ENCODE data around the gene SEPHS1. TPM values are rescaled to one million over a fixed set of nuclear protein-coding genes. Genes with fewer than 3 reads are reported as not detected.

Gene SEPHS1
- total RNA-seq, 1 experiment from 2014 or later: 509 TPM

DNA sequence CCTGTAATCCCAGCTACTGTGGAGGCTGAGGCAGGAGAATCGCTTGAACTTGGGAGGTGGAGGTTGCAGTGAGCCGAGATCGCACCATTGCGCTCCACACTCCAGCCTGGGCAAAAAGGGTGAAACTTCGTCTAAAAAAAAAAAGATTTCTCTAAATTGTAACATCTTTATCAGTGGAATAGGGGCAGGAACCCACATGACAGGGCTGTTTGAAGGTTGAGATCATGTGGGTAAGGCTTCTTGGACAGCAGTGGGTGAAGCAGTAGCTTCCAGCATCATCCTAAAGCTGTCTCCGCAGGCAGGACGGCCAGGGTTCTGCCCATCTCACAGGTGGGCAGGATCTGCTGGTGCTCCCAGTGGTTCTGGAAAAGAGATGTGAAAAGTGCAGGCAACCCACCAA lies 37.9 kb upstream of the SEPHS1 start (continued):
- TF ChIP-seq, protein P1, sequence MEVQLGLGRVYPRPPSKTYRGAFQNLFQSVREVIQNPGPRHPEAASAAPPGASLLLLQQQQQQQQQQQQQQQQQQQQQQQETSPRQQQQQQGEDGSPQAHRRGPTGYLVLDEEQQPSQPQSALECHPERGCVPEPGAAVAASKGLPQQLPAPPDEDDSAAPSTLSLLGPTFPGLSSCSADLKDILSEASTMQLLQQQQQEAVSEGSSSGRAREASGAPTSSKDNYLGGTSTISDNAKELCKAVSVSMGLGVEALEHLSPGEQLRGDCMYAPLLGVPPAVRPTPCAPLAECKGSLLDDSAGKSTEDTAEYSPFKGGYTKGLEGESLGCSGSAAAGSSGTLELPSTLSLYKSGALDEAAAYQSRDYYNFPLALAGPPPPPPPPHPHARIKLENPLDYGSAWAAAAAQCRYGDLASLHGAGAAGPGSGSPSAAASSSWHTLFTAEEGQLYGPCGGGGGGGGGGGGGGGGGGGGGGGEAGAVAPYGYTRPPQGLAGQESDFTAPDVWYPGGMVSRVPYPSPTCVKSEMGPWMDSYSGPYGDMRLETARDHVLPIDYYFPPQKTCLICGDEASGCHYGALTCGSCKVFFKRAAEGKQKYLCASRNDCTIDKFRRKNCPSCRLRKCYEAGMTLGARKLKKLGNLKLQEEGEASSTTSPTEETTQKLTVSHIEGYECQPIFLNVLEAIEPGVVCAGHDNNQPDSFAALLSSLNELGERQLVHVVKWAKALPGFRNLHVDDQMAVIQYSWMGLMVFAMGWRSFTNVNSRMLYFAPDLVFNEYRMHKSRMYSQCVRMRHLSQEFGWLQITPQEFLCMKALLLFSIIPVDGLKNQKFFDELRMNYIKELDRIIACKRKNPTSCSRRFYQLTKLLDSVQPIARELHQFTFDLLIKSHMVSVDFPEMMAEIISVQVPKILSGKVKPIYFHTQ (CRISPR knock-in tag; IDR thresholded peaks at IDR 0.05): no peak
- no peak for TF ChIP-seq ATF6 (CRISPR knock-in tag; IDR thresholded peaks at IDR 0.05)
- TF ChIP-seq, protein P2, sequence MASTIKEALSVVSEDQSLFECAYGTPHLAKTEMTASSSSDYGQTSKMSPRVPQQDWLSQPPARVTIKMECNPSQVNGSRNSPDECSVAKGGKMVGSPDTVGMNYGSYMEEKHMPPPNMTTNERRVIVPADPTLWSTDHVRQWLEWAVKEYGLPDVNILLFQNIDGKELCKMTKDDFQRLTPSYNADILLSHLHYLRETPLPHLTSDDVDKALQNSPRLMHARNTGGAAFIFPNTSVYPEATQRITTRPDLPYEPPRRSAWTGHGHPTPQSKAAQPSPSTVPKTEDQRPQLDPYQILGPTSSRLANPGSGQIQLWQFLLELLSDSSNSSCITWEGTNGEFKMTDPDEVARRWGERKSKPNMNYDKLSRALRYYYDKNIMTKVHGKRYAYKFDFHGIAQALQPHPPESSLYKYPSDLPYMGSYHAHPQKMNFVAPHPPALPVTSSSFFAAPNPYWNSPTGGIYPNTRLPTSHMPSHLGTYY (CRISPR knock-in tag; IDR thresholded peaks at IDR 0.05): no peak

GRCh38 chr10:13383399-13383761 lies 35.3 kb upstream of the SEPHS1 start:
- 0 out of 2 replicates have a peak overlapping the region, but pooled peaks have one; percentile 5 for H3K27ac Mint-ChIP-seq
- peaks cover 24% of the 10 kb centered on the region for H3K27me3 Mint-ChIP-seq (ENCODE audit: low read depth)
- CTCF ChIA-PET: interaction anchor here (0.6 to 3.8 kb wide), 13 partner anchors 9 to 280 kb away, joined by 3 to 27 read pairs (median 4); partner anchors contain the start of gene MCM10

DNA sequence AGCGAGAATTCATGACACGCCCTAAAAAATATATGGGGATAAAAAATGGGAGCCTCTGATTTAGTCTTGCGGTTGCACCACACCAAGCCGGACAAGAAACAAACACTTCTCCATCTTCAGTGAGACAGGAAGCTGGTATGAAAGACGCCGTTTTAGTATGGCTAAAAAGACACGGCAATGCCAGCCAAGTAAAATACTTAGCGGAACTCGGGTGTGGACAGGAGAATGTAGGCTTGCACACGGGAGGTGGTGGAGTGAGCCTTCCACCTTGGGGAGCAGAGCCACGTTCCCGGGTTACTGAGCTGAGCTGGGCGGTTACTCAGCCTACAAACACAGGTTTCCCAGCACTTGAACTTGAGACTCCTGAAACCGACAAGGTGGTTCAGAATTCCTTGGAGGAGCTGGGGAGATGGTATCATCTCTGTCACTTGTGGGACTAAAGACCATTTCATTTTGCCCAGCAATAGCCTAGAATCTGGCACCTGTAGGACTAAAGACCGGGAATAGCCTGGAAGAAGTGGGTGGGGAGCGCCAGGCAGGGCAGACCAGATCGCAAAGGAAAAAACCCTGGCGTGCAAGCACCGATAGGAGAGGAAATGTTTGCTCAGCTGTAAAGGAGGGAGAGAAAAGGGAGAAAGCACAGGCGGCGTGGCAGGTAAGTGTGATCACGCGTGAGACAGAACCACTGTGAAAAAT lies 34.8 kb upstream of the SEPHS1 start:
- Mint-ChIP-seq H3K36me3 (no peaks in the 10 kb centered on the region), H3K27me3 (ENCODE audit: low read depth) (peaks cover 24% of the 10 kb centered on the region), H3K4me3 (peak overlapping the region; percentile 69), H3K9me3 (peaks cover 5% of the 10 kb centered on the region), H3K4me1 (peaks cover 16% of the 10 kb centered on the region), H3K27ac (0 out of 2 replicates have a peak overlapping the region, but pooled peaks have one; percentile 5)
- DNase-seq (ENCODE audit: low spot score) (no peak), ATAC-seq (peak; percentile 45)
- POLR2A ChIA-PET: no interaction called here
- CTCF ChIA-PET: interaction anchor here (0.6 to 3.8 kb wide), 8 partner anchors 10 to 280 kb away, joined by 3 to 27 read pairs (median 4); no protein-coding TSS in a partner anchor
- TF ChIP-seq, protein P3, sequence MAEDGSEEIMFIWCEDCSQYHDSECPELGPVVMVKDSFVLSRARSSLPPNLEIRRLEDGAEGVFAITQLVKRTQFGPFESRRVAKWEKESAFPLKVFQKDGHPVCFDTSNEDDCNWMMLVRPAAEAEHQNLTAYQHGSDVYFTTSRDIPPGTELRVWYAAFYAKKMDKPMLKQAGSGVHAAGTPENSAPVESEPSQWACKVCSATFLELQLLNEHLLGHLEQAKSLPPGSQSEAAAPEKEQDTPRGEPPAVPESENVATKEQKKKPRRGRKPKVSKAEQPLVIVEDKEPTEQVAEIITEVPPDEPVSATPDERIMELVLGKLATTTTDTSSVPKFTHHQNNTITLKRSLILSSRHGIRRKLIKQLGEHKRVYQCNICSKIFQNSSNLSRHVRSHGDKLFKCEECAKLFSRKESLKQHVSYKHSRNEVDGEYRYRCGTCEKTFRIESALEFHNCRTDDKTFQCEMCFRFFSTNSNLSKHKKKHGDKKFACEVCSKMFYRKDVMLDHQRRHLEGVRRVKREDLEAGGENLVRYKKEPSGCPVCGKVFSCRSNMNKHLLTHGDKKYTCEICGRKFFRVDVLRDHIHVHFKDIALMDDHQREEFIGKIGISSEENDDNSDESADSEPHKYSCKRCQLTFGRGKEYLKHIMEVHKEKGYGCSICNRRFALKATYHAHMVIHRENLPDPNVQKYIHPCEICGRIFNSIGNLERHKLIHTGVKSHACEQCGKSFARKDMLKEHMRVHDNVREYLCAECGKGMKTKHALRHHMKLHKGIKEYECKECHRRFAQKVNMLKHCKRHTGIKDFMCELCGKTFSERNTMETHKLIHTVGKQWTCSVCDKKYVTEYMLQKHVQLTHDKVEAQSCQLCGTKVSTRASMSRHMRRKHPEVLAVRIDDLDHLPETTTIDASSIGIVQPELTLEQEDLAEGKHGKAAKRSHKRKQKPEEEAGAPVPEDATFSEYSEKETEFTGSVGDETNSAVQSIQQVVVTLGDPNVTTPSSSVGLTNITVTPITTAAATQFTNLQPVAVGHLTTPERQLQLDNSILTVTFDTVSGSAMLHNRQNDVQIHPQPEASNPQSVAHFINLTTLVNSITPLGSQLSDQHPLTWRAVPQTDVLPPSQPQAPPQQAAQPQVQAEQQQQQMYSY (CRISPR knock-in tag; IDR thresholded peaks at IDR 0.05): no peak
- TF ChIP-seq KAT7 (CRISPR knock-in tag; IDR thresholded peaks at IDR 0.05; ENCODE audit: borderline replicate concordance) (no peak), CTCF (IDR thresholded peaks at IDR 0.05) (no peak), CREB1 (CRISPR knock-in tag; IDR thresholded peaks at IDR 0.05) (no peak), NR3C1 (CRISPR knock-in tag; conservative IDR thresholded peaks at IDR 0.05; ENCODE audit: low read depth) (no peak), TCF7 (CRISPR knock-in tag; IDR thresholded peaks at IDR 0.05; ENCODE audit: low read depth) (no peak)
- TF ChIP-seq, protein P4, sequence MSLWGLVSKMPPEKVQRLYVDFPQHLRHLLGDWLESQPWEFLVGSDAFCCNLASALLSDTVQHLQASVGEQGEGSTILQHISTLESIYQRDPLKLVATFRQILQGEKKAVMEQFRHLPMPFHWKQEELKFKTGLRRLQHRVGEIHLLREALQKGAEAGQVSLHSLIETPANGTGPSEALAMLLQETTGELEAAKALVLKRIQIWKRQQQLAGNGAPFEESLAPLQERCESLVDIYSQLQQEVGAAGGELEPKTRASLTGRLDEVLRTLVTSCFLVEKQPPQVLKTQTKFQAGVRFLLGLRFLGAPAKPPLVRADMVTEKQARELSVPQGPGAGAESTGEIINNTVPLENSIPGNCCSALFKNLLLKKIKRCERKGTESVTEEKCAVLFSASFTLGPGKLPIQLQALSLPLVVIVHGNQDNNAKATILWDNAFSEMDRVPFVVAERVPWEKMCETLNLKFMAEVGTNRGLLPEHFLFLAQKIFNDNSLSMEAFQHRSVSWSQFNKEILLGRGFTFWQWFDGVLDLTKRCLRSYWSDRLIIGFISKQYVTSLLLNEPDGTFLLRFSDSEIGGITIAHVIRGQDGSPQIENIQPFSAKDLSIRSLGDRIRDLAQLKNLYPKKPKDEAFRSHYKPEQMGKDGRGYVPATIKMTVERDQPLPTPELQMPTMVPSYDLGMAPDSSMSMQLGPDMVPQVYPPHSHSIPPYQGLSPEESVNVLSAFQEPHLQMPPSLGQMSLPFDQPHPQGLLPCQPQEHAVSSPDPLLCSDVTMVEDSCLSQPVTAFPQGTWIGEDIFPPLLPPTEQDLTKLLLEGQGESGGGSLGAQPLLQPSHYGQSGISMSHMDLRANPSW (CRISPR knock-in tag; conservative IDR thresholded peaks at IDR 0.05; ENCODE audit: low read depth): no peak
- TF ChIP-seq, protein P5, sequence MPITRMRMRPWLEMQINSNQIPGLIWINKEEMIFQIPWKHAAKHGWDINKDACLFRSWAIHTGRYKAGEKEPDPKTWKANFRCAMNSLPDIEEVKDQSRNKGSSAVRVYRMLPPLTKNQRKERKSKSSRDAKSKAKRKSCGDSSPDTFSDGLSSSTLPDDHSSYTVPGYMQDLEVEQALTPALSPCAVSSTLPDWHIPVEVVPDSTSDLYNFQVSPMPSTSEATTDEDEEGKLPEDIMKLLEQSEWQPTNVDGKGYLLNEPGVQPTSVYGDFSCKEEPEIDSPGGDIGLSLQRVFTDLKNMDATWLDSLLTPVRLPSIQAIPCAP (CRISPR knock-in tag; IDR thresholded peaks at IDR 0.05): no peak

More at GRCh38 chr10:13383399-13383761, 35.3 kb upstream of the SEPHS1 start:
- DNase-seq (ENCODE audit: low spot score) (peak; percentile 36), ATAC-seq (peak; percentile 80)
- peaks cover 5% of the 10 kb centered on the region for H3K9me3 Mint-ChIP-seq
- peaks cover 16% of the 10 kb centered on the region for H3K4me1 Mint-ChIP-seq
- peak overlapping the region; percentile 69 for H3K4me3 Mint-ChIP-seq
- POLR2A ChIA-PET: no interaction called here
- no peaks in the 10 kb centered on the region for H3K36me3 Mint-ChIP-seq
- TF ChIP-seq SOX15 (CRISPR knock-in tag; IDR thresholded peaks at IDR 0.05): no peak
- TF ChIP-seq, protein P6, sequence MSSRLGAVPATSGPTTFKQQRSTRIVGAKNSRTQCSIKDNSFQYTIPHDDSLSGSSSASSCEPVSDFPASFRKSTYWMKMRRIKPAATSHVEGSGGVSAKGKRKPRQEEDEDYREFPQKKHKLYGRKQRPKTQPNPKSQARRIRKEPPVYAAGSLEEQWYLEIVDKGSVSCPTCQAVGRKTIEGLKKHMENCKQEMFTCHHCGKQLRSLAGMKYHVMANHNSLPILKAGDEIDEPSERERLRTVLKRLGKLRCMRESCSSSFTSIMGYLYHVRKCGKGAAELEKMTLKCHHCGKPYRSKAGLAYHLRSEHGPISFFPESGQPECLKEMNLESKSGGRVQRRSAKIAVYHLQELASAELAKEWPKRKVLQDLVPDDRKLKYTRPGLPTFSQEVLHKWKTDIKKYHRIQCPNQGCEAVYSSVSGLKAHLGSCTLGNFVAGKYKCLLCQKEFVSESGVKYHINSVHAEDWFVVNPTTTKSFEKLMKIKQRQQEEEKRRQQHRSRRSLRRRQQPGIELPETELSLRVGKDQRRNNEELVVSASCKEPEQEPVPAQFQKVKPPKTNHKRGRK (CRISPR knock-in tag; IDR thresholded peaks at IDR 0.05; ENCODE audit: borderline replicate concordance): 0 out of 2 replicates have a peak, but pooled peaks have one; percentile 64
